ENCODE results near the gene KLF6.

- no peak for TF ChIP-seq GATA2 (IDR thresholded peaks at IDR 0.05; ENCODE audit: low read depth, low read length)
- TF ChIP-seq GATA3 (IDR thresholded peaks at IDR 0.05; ENCODE audit: low read depth, low read length), result no peak
Measured at GRCh38 chr10:3830946-3831345, 45.9 kb upstream of the KLF6 start.
